ENCODE measurements around the gene LORICRIN. TPM values are rescaled to one million over a fixed set of nuclear protein-coding genes. Genes with fewer than 3 reads are reported as not detected.

The LORICRIN gene
- total RNA-seq, 1 experiment from 2014 or later, result not detected

GRCh38 chr1:153292740-153293479 lies 33.4 kb downstream of the LORICRIN start:
- Histone ChIP-seq H3K36me3 (ENCODE audit: low read depth) (no peaks in the 10 kb centered on the region), H3K27me3 (ENCODE audit: insufficient read depth, low read depth) (peaks cover 10% of the 10 kb centered on the region; the same call in 1 of the 2 replicates), H3K4me3 (no peak overlapping the region), H3K9me2 (ENCODE audit: insufficient read depth) (no peaks in the 10 kb centered on the region), H2AFZ (no peak overlapping the region), H3K27ac (no peak overlapping the region), H3F3A (ENCODE audit: insufficient read depth, low read depth) (no peaks in the 10 kb centered on the region), H4K20me1 (ENCODE audit: insufficient read depth) (no peaks in the 10 kb centered on the region), H3K79me2 (ENCODE audit: low read depth) (no peaks in the 10 kb centered on the region), H3K4me2 (peak overlapping the region; percentile 27; the same call in 1 of the 2 replicates), H3K4me1 (replicated peaks; ENCODE audit: insufficient read depth) (0 out of 2 replicates have a peak, but pooled peaks cover 6% of the 10 kb centered on the region), H3K9me3 (ENCODE audit: insufficient read depth, low read depth) (no peaks in the 10 kb centered on the region)
- no TSS peak for BruUV-seq (replicated peaks)
- ChIA-PET POLR2A (ENCODE audit: unreplicated experiment) (no interaction called here), CTCF (no interaction called here)
- TF ChIP-seq, protein P1, sequence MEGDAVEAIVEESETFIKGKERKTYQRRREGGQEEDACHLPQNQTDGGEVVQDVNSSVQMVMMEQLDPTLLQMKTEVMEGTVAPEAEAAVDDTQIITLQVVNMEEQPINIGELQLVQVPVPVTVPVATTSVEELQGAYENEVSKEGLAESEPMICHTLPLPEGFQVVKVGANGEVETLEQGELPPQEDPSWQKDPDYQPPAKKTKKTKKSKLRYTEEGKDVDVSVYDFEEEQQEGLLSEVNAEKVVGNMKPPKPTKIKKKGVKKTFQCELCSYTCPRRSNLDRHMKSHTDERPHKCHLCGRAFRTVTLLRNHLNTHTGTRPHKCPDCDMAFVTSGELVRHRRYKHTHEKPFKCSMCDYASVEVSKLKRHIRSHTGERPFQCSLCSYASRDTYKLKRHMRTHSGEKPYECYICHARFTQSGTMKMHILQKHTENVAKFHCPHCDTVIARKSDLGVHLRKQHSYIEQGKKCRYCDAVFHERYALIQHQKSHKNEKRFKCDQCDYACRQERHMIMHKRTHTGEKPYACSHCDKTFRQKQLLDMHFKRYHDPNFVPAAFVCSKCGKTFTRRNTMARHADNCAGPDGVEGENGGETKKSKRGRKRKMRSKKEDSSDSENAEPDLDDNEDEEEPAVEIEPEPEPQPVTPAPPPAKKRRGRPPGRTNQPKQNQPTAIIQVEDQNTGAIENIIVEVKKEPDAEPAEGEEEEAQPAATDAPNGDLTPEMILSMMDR (conservative IDR thresholded peaks at IDR 0.05), result no peak
- TF ChIP-seq EZH2 (IDR thresholded peaks at IDR 0.05; ENCODE audit: low read depth), result no peak
- intact Hi-C loops (cut with micrococcal nuclease; ENCODE audit: unreplicated experiment), result no loop called here
- DNase-seq, result no peak

GRCh38 chr1:153293480-153293775 lies 33.9 kb downstream of the LORICRIN start:
- Histone ChIP-seq H3K79me2 (ENCODE audit: low read depth) (no peaks in the 10 kb centered on the region), H3K9me3 (ENCODE audit: insufficient read depth, low read depth) (no peaks in the 10 kb centered on the region), H3K36me3 (ENCODE audit: low read depth) (no peaks in the 10 kb centered on the region), H4K20me1 (ENCODE audit: insufficient read depth) (no peaks in the 10 kb centered on the region), H3K4me3 (no peak overlapping the region), H3K27ac (no peak overlapping the region), H3F3A (ENCODE audit: insufficient read depth, low read depth) (no peaks in the 10 kb centered on the region), H3K9me2 (ENCODE audit: insufficient read depth) (no peaks in the 10 kb centered on the region), H3K4me2 (no peak overlapping the region), H3K4me1 (replicated peaks; ENCODE audit: insufficient read depth) (0 out of 2 replicates have a peak, but pooled peaks cover 6% of the 10 kb centered on the region), H3K27me3 (ENCODE audit: insufficient read depth, low read depth) (peaks cover 10% of the 10 kb centered on the region; the same call in 1 of the 2 replicates), H2AFZ (no peak overlapping the region)
- DNase-seq, result no peak
- no TSS peak for BruUV-seq (replicated peaks)
- CTCF ChIA-PET, result no interaction called here
- TF ChIP-seq, protein P1 (conservative IDR thresholded peaks at IDR 0.05), result no peak
- no peak for TF ChIP-seq EZH2 (IDR thresholded peaks at IDR 0.05; ENCODE audit: low read depth)
- intact Hi-C loops (cut with micrococcal nuclease; ENCODE audit: unreplicated experiment), result no loop called here
- POLR2A ChIA-PET (ENCODE audit: unreplicated experiment), result no interaction called here

DNA sequence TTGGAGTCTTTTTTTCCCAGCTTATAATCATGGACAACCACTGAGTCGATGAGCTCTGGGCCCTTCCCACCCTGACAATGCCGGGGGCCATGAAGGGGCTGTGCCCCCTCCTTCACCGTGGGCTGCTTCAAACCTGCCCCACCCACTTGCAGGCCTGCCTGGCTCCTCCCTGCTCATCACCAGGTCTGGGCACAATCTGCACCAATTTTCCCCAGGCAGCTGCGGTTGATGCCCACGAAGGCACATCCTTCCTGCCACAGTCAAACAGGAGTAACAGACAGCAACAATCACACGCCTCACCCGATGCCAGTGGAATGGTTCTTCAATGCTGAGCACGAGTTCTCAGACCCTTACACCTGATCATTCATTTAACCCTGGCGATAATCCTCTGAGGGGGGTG lies 34.4 kb downstream of the LORICRIN start:
- H3K4me3 ChIP-seq, result no peak overlapping the region
- H3K9me2 ChIP-seq (ENCODE audit: insufficient read depth), result no peaks in the 10 kb centered on the region
- H3K9me3 ChIP-seq (ENCODE audit: insufficient read depth, low read depth), result no peaks in the 10 kb centered on the region
- no peaks in the 10 kb centered on the region for H3K36me3 ChIP-seq (ENCODE audit: low read depth)
- H2AFZ ChIP-seq, result no peak overlapping the region
- H3K4me2 ChIP-seq, result no peak overlapping the region
- no peak overlapping the region for H3K27ac ChIP-seq
- H3K79me2 ChIP-seq (ENCODE audit: low read depth), result no peaks in the 10 kb centered on the region
- no peak for DNase-seq
- BruUV-seq (replicated peaks), result no TSS peak
- no peaks in the 10 kb centered on the region for H3F3A ChIP-seq (ENCODE audit: insufficient read depth, low read depth)
- POLR2A ChIA-PET (ENCODE audit: unreplicated experiment), result no interaction called here
- 0 out of 2 replicates have a peak, but pooled peaks cover 6% of the 10 kb centered on the region for H3K4me1 ChIP-seq (replicated peaks; ENCODE audit: insufficient read depth)
- CTCF ChIA-PET, result no interaction called here
- intact Hi-C loops (cut with micrococcal nuclease; ENCODE audit: unreplicated experiment), result no loop called here
- peaks cover 10% of the 10 kb centered on the region; the same call in 1 of the 2 replicates for H3K27me3 ChIP-seq (ENCODE audit: insufficient read depth, low read depth)
- no peaks in the 10 kb centered on the region for H4K20me1 ChIP-seq (ENCODE audit: insufficient read depth)
- no peak for TF ChIP-seq EZH2 (IDR thresholded peaks at IDR 0.05; ENCODE audit: low read depth)
- TF ChIP-seq, protein P1 (conservative IDR thresholded peaks at IDR 0.05), result no peak
